Activated T-helper 17 cell treated with anti-CD3 and anti-CD28 coated beads, Interleukin-2, amount 50 U/mL, for 72 hours (primary cell): ENCODE measurements around the gene MFN2. TPM values are rescaled to one million over a fixed set of nuclear protein-coding genes. Genes with fewer than 3 reads are reported as not detected.
A peak's percentile ranks its signal among the peaks of the same experiment; 100 is the strongest.
"Not testable (repeated sequence)": the region's sequence is repeated elsewhere in the genome, so short reads cannot be mapped to it uniquely, and the experiment has no call there.

ENCODE experiments used
- ATAC-seq: fragments of 150-1000 bp; cut with Tn5 transposase; replicated peaks from 2 replicates; pipeline ENCODE4 v1.10.0; 2021; ENCODE audit warnings: mild to moderate bottlenecking, moderate library complexity
- H3K27ac Mint-ChIP-seq: one replicate; pipeline ENCODE4 v1.8.0; 2022; ENCODE audit warnings: mixed read lengths
- H3K27me3 Mint-ChIP-seq: one replicate; pipeline ENCODE4 v1.8.0; 2022; ENCODE audit warnings: mixed read lengths
- H3K36me3 Mint-ChIP-seq: one replicate; pipeline ENCODE4 v1.8.0; 2022; ENCODE audit warnings: low read depth, mild to moderate bottlenecking, mixed read lengths
- H3K4me1 Mint-ChIP-seq: one replicate; pipeline ENCODE4 v1.8.0; 2022; ENCODE audit warnings: mixed read lengths
- H3K4me3 Mint-ChIP-seq: one replicate; pipeline ENCODE4 v1.8.0; 2022; ENCODE audit warnings: mild to moderate bottlenecking, mixed read lengths
- H3K9me3 Mint-ChIP-seq: one replicate; pipeline ENCODE4 v1.8.0; 2022; ENCODE audit warnings: mixed read lengths
- total RNA-seq, 2 donors: library from RNA; stranded (reverse); gene quantifications; one replicate each; pipeline ENCODE4 v1.2.3, GENCODE V29; 2022

The MFN2 gene
- total RNA-seq, 2 donors from 2014 or later, result 46.5 to 70.1 TPM

GRCh38 chr1:12001249-12001917 is 21.1 kb downstream of the MFN2 start:
- H3K36me3 Mint-ChIP-seq, result peaks cover 96% of the 10 kb centered on the region
- peak overlapping the region; percentile 73 for H3K27ac Mint-ChIP-seq
- H3K9me3 Mint-ChIP-seq, result no peaks in the 10 kb centered on the region
- no peak overlapping the region for H3K4me3 Mint-ChIP-seq
- H3K27me3 Mint-ChIP-seq, result no peaks in the 10 kb centered on the region
- H3K4me1 Mint-ChIP-seq, result no peaks in the 10 kb centered on the region
- peak; percentile 55 for ATAC-seq

GRCh38 chr1:12001996-12002493 is 21.8 kb downstream of the MFN2 start:
- no peak overlapping the region for H3K4me3 Mint-ChIP-seq
- H3K4me1 Mint-ChIP-seq, result no peaks in the 10 kb centered on the region
- peak overlapping the region; percentile 32 for H3K27ac Mint-ChIP-seq
- peak; percentile 15 for ATAC-seq
- H3K36me3 Mint-ChIP-seq, result peaks cover 96% of the 10 kb centered on the region
- no peaks in the 10 kb centered on the region for H3K27me3 Mint-ChIP-seq
- no peaks in the 10 kb centered on the region for H3K9me3 Mint-ChIP-seq

- Mint-ChIP-seq H3K36me3 (peaks cover 96% of the 10 kb centered on the region), H3K9me3 (no peaks in the 10 kb centered on the region), H3K4me3 (no peak overlapping the region)
Measured at GRCh38 chr1:12003762-12004161, 23.5 kb downstream of the MFN2 start.

GRCh38 chr1:12005488-12006166 is 25.4 kb downstream of the MFN2 start:
- H3K9me3 Mint-ChIP-seq, result no peaks in the 10 kb centered on the region
- H3K27me3 Mint-ChIP-seq, result no peaks in the 10 kb centered on the region
- no peak overlapping the region for H3K27ac Mint-ChIP-seq
- H3K36me3 Mint-ChIP-seq, result peaks cover 96% of the 10 kb centered on the region
- H3K4me1 Mint-ChIP-seq, result no peaks in the 10 kb centered on the region
- no peak overlapping the region for H3K4me3 Mint-ChIP-seq
- ATAC-seq, result no peak

More at GRCh38 chr1:12003762-12004161, 23.5 kb downstream of the MFN2 start:
- H3K27me3 Mint-ChIP-seq, result no peaks in the 10 kb centered on the region
- H3K4me1 Mint-ChIP-seq, result no peaks in the 10 kb centered on the region
- ATAC-seq, result no peak
- peak overlapping the region; percentile 41 for H3K27ac Mint-ChIP-seq

DNA sequence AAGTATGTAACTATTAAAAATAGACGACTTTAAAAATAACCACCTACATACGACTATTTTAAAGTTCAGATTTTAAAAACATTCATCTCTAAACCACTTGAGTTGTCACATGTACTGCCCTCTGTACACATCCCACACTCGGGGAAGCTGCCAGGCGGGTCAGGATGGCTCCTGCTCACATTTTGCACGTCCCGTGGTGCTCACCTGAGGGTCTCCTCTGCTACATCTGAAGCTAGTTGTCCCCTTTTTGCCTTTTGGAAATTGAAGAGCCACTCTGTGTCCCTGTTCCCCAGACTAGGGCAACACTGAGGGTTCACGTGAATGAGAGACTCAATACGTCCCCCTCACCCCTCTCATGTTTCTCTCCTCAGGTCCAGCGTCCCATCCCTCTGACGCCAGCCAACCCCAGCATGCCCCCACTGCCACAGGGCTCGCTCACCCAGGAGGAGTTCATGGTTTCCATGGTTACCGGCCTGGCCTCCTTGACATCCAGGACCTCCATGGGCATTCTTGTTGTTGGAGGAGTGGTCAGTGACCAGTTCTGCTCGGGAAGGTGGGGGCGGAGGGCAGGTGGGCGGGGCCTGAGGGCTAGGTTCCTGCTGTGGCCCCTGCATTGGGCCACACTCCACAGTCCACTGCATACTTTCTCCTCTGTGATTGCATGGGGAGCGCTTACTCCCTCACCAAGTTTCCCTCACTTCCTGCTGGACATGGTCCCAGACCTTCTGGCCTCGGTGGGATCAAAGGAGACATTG is 26.1 kb downstream of the MFN2 start:
- H3K4me1 Mint-ChIP-seq, result no peaks in the 10 kb centered on the region
- ATAC-seq, result no peak
- no peaks in the 10 kb centered on the region for H3K27me3 Mint-ChIP-seq
- no peaks in the 10 kb centered on the region for H3K9me3 Mint-ChIP-seq
- H3K27ac Mint-ChIP-seq, result no peak overlapping the region
- H3K36me3 Mint-ChIP-seq, result peaks cover 96% of the 10 kb centered on the region
- H3K4me3 Mint-ChIP-seq, result no peak overlapping the region

DNA sequence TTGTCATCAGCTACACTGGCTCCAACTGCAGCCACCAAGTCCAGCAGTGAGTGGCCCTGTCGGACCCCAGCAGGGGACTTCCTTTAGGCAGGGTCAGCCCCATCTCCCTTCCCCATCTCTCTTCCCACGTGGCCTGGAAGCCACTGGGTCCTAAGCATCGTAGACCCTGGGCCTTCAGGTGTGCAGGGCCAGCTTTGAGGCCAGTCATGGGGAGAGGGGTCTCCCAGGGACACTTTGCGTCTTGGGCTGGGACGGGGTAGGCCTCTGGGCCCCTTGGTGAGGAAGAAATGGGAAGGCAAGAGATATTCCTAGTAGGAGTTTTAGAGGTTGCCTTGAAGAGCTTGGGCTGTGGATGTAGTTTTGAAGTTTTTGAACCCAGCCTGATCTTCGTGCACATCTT is 27.0 kb downstream of the MFN2 start:
- peaks cover 96% of the 10 kb centered on the region for H3K36me3 Mint-ChIP-seq
- ATAC-seq, result no peak
- peak overlapping the region; percentile 82 for H3K27ac Mint-ChIP-seq
- no peaks in the 10 kb centered on the region for H3K27me3 Mint-ChIP-seq
- H3K9me3 Mint-ChIP-seq, result no peaks in the 10 kb centered on the region
- no peak overlapping the region for H3K4me3 Mint-ChIP-seq
- peaks cover 3% of the 10 kb centered on the region for H3K4me1 Mint-ChIP-seq

GRCh38 chr1:12008355-12008754 is 28.1 kb downstream of the MFN2 start:
- not testable (repeated sequence) for H3K27ac Mint-ChIP-seq, H3K27me3 Mint-ChIP-seq, H3K4me3 Mint-ChIP-seq, ATAC-seq, H3K9me3 Mint-ChIP-seq
- peaks cover 14% of the 10 kb centered on the region for H3K4me1 Mint-ChIP-seq
- H3K36me3 Mint-ChIP-seq, result peaks cover 96% of the 10 kb centered on the region

- Mint-ChIP-seq H3K27me3 (no peaks in the 10 kb centered on the region), H3K9me3 (no peaks in the 10 kb centered on the region), H3K4me3 (no peak overlapping the region), H3K36me3 (peaks cover 93% of the 10 kb centered on the region), H3K27ac (no peak overlapping the region), H3K4me1 (peaks cover 19% of the 10 kb centered on the region)
- no peak for ATAC-seq
Measured at GRCh38 chr1:12009318-12009947, 29.2 kb downstream of the MFN2 start.

GRCh38 chr1:12010746-12011570 is 30.7 kb downstream of the MFN2 start:
- Mint-ChIP-seq H3K27ac (no peak overlapping the region), H3K4me1 (peaks cover 24% of the 10 kb centered on the region), H3K9me3 (no peaks in the 10 kb centered on the region), H3K36me3 (peaks cover 81% of the 10 kb centered on the region), H3K4me3 (no peak overlapping the region), H3K27me3 (no peaks in the 10 kb centered on the region)
- ATAC-seq, result no peak

DNA sequence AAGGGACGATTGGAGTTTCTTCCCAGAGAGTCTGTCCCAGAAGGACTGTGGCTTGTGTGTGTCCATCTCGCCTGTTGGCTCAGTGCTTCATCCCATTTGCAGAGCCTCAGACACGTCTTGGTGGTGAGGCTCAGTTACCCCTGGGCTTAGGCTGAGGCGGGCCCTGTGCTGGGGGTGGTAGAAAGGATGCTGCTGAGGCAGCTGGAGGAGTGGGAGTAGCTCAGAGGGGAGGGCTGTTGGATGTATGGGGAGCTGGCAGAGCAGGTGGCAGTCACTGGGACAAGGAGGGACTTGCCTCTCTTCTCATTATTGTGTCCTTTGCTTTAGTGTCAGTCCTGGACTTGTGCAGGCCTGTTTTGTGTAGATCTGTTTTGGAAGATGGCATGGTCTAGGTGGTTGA is 31.8 kb downstream of the MFN2 start:
- peaks cover 71% of the 10 kb centered on the region for H3K36me3 Mint-ChIP-seq
- no peaks in the 10 kb centered on the region for H3K9me3 Mint-ChIP-seq
- H3K4me1 Mint-ChIP-seq, result peaks cover 24% of the 10 kb centered on the region
- ATAC-seq, result no peak
- peak overlapping the region; percentile 96 for H3K27ac Mint-ChIP-seq
- H3K27me3 Mint-ChIP-seq, result no peaks in the 10 kb centered on the region
- H3K4me3 Mint-ChIP-seq, result peak overlapping the region; percentile 80

DNA sequence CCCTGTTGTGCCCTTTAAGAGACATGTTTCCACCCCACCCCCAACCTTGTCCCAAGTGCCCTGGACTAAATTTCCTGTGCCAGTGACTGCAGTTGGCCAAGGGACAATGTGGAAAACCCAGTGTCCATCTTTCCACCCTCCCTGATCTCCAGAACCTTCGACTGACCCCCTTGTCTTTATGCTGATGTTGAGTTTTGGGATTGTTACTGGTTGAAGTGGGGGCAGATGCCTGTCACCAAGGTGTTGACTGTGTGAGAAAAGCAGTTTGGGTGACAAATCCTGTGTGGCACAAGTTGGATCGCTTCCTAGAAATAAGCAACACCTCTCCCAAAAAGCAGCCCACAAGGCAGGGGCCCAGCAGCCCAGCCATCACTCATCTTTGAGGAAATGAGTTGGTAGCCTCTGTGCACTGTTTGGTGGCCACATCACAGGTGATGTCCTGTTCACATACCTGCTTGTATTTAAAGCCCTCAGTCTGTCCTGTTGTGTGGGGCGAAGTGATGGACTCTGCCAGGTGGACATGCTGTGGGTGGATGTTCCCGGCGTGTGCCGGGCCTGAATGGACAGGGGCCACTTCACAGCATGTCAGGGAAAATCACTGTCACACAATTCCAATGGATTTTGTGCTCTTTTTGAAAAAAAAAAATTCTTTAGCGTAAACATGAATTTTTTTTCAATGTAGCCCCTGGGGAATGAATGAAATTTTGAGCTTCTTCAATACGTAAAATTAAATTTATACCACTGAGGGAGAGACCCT is 32.5 kb downstream of the MFN2 start:
- Mint-ChIP-seq H3K4me3 (peak overlapping the region; percentile 80), H3K27ac (peak overlapping the region; percentile 96), H3K9me3 (no peaks in the 10 kb centered on the region), H3K27me3 (no peaks in the 10 kb centered on the region), H3K36me3 (peaks cover 64% of the 10 kb centered on the region), H3K4me1 (peaks cover 24% of the 10 kb centered on the region)
- ATAC-seq, result peak; percentile 60

- Mint-ChIP-seq H3K4me3 (peak overlapping the region; percentile 80), H3K27ac (peak overlapping the region; percentile 96), H3K9me3 (no peaks in the 10 kb centered on the region), H3K4me1 (peaks cover 24% of the 10 kb centered on the region), H3K36me3 (peaks cover 52% of the 10 kb centered on the region), H3K27me3 (no peaks in the 10 kb centered on the region)
- peak; percentile 27 for ATAC-seq
Measured at GRCh38 chr1:12014141-12014991, 34.1 kb downstream of the MFN2 start.
